GM19238 (cell line): Measurements from ENCODE around the gene ALOX12B.
"Not testable (repeated sequence)": the region's sequence is repeated elsewhere in the genome, so short reads cannot be mapped to it uniquely, and the experiment has no call there.

Source experiments
- DNase-seq: peaks from one replicate; pipeline ENCODE4 v3.0.0; 2011; ENCODE audit warnings: low spot score; ENCODE audit not compliant: insufficient read length

Gene ALOX12B

GRCh38 chr17:8082292-8082691 is 5.2 kb downstream of the ALOX12B start:
- no peak for DNase-seq

GRCh38 chr17:8081876-8082275 is 5.6 kb downstream of the ALOX12B start:
- DNase-seq, result no peak

GRCh38 chr17:8080799-8081219 is 6.7 kb downstream of the ALOX12B start:
- DNase-seq, result no peak

GRCh38 chr17:8080208-8080798 is 7.2 kb downstream of the ALOX12B start:
- no peak for DNase-seq

- DNase-seq, result peak; percentile 92
Measured at GRCh38 chr17:8079291-8080207, 8.0 kb downstream of the ALOX12B start.

GRCh38 chr17:8077939-8078338 is 9.6 kb downstream of the ALOX12B start:
- DNase-seq, result not testable (repeated sequence)

- DNase-seq, result no peak
Measured at GRCh38 chr17:8076502-8077266, 10.8 kb downstream of the ALOX12B start.

GRCh38 chr17:8075574-8076342 is 11.8 kb downstream of the ALOX12B start:
- no peak for DNase-seq

- DNase-seq, result no peak
Measured at GRCh38 chr17:8075081-8075480, 12.4 kb downstream of the ALOX12B start.

- DNase-seq, result no peak
Measured at GRCh38 chr17:8074554-8074953, 13.0 kb downstream of the ALOX12B start.

GRCh38 chr17:8073627-8074484 is 13.7 kb downstream of the ALOX12B start:
- peak; percentile 86 for DNase-seq

GRCh38 chr17:8072729-8073461 is 14.6 kb downstream of the ALOX12B start:
- DNase-seq, result no peak

- no peak for DNase-seq
Measured at GRCh38 chr17:8072341-8072728, 15.2 kb downstream of the ALOX12B start.

- DNase-seq, result no peak
Measured at GRCh38 chr17:8071496-8071895, 16.0 kb downstream of the ALOX12B start.

- no peak for DNase-seq
Measured at GRCh38 chr17:8069587-8069860, 18.0 kb downstream of the ALOX12B start.

GRCh38 chr17:8068736-8069586 is 18.6 kb downstream of the ALOX12B start:
- no peak for DNase-seq

- DNase-seq, result no peak
Measured at GRCh38 chr17:8067806-8068205, 19.7 kb downstream of the ALOX12B start.

GRCh38 chr17:8066841-8067775 is 20.4 kb downstream of the ALOX12B start:
- DNase-seq, result no peak
